Transverse colon (tissue), 4 donors: ENCODE measurements around the gene CNKSR1. TPM values are rescaled to one million over a fixed set of nuclear protein-coding genes. Genes with fewer than 3 reads are reported as not detected.

ENCODE experiments used
- DNase-seq: peaks from one replicate; pipeline ENCODE4 v3.0.0-alpha.2; 2019
- H3K27ac ChIP-seq, 4 donors: fragments of 200-600 bp; sonication (generic); 2 replicates each; pipeline ENCODE4 v1.5.1; 2016 to 2018; ENCODE audit warnings: inconsistent platforms in 4 of 4
- H3K27me3 ChIP-seq: fragments of 200-600 bp; sonication (generic); 2 replicates; pipeline ENCODE4 v1.5.1; 2017; ENCODE audit warnings: inconsistent platforms
- H3K36me3 ChIP-seq, 4 donors: fragments of 200-600 bp; sonication (generic); 2 replicates each; pipeline ENCODE4 v1.5.1; 2017 to 2019; ENCODE audit warnings: inconsistent platforms in 4 of 4
- H3K4me1 ChIP-seq, 4 donors: fragments of 200-600 bp; sonication (generic); 2 replicates each; pipeline ENCODE4 v1.5.1; 2017 to 2020; ENCODE audit warnings: inconsistent platforms in 4 of 4
- H3K4me3 ChIP-seq, 4 donors: fragments of 200-600 bp; sonication (generic); 1 replicate in 1 of 4; 2 replicates in 3 of 4; pipeline versions ENCODE4 v1.5.1 to v1.6.1; 2017 to 2019; ENCODE audit warnings: inconsistent platforms in 4 of 4
- H3K9me3 ChIP-seq, 2 donors: fragments of 200-600 bp; sonication (generic); 2 replicates each; pipeline ENCODE4 v1.5.1; 2017 to 2019; ENCODE audit warnings: inconsistent platforms in 2 of 2
- EP300 ChIP-seq: sonication (generic); formaldehyde crosslinking; IDR thresholded peaks from one replicate; pipeline ENCODE4 v1.6.1; 2017; ENCODE audit warnings: antibody characterized with exemption, low read depth
- POLR2A ChIP-seq: fragments of 450-650 bp; IDR thresholded peaks from one replicate; pipeline ENCODE4 v1.6.1; 2016; ENCODE audit warnings: antibody characterized with exemption, mild to moderate bottlenecking, moderate library complexity
- POLR2AphosphoS5 ChIP-seq, 3 donors: sonication (generic); formaldehyde crosslinking; IDR thresholded peaks; one replicate each; pipeline ENCODE4 v1.6.1; 2016; ENCODE audit warnings: antibody characterized with exemption in 3 of 3
- WGBS, 2 donors: methylation state at CpG; one replicate each; pipeline ENCODE4 v1.1.5; 2018; ENCODE audit warnings: low coverage in 1 of 2; 5-methylcytosine and 5-hydroxymethylcytosine counted together
- in situ Hi-C, 4 donors: fragments of 200-750 bp; cut with MboI; loops; one replicate each; pipeline versions ENCODE4 v1.15.0 to v1.15.1; 2017; ENCODE audit warnings: low sequenced_read_pairs in 3 of 4, low pct_ligation_motif_present in 1 of 4, low pct_unique_long_range_greater_than_20kb in 1 of 4
- intact Hi-C: fragments of 100-400 bp; cut with DNase I; formaldehyde crosslinking; loops from one replicate; pipeline ENCODE4 v1.15.1; 2023; ENCODE audit warnings: low total_unique reads
- total RNA-seq, 4 donors: library from RNA; depleted of rRNA; stranded (reverse); fragments of >200 nt; gene quantifications; one replicate each; pipeline ENCODE4 v1.1.0, GENCODE V29; 2016
- TF ChIP-seq, protein P1 (sequence below), 5 experiments: fragments of 200-600 bp in 3 of 5; fragments of 450-650 bp in 2 of 5; sonication (generic) in 3 of 5; IDR thresholded peaks; 1 replicate in 2 of 5; 2 replicates in 3 of 5; pipeline ENCODE4 v1.5.1; 2016 to 2017; ENCODE audit warnings: antibody characterized with exemption in 5 of 5, inconsistent platforms in 3 of 5, mild to moderate bottlenecking in 2 of 5, moderate library complexity in 1 of 5

The CNKSR1 gene
- total RNA-seq, 4 donors from 2014 or later, result 53.5 to 187 (median 74.4) TPM

DNA sequence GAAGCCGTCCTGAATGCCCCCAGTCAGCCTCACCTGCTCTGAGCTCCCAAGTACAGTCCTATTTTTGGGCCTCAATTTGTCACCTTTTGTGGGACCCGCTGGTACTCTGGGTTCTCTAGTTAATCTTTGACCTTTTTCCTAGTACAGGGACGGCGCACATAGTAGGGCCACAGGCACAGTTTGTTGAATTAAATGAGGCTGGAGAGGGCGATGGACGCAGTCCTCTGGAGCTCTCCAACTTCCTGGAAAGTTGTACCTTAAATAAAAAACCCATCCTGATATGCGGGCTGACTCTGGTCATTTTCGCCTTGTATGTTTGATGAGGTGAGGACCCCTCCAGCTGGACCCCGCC, 13.6 kb upstream of the CNKSR1 start:
- TF ChIP-seq POLR2AphosphoS5 (IDR thresholded peaks at IDR 0.05), result no peak
- TF ChIP-seq POLR2A, result no peak
- no peak for DNase-seq
- in situ Hi-C loops, result loop anchor here in 2 of 4 donors (25.0 kb wide), 1 partner anchor 126 kb away; the partner anchor contains the start of gene SLC30A2 (in 2 of the 2)
- no peaks in the 10 kb centered on the region for H3K36me3 ChIP-seq
- intact Hi-C loops, result loop anchor here (1.0 kb wide), 1 partner anchor 59 kb away; no protein-coding TSS in a partner anchor
- WGBS, 2 donors, result 0 to 40% methylated on average over 1 to 9 of the region's 9 CpGs
- H3K4me1 ChIP-seq, result peaks cover 10 to 24% (median 19%) of the 10 kb centered on the region in 4 donors
- peak overlapping the region in 3 of 4 donors; percentile 29 to 43 (median 38) for H3K4me3 ChIP-seq
- H3K27ac ChIP-seq, result no peak overlapping the region
- no peaks in the 10 kb centered on the region for H3K9me3 ChIP-seq
- peaks cover 29% of the 10 kb centered on the region for H3K27me3 ChIP-seq

DNA sequence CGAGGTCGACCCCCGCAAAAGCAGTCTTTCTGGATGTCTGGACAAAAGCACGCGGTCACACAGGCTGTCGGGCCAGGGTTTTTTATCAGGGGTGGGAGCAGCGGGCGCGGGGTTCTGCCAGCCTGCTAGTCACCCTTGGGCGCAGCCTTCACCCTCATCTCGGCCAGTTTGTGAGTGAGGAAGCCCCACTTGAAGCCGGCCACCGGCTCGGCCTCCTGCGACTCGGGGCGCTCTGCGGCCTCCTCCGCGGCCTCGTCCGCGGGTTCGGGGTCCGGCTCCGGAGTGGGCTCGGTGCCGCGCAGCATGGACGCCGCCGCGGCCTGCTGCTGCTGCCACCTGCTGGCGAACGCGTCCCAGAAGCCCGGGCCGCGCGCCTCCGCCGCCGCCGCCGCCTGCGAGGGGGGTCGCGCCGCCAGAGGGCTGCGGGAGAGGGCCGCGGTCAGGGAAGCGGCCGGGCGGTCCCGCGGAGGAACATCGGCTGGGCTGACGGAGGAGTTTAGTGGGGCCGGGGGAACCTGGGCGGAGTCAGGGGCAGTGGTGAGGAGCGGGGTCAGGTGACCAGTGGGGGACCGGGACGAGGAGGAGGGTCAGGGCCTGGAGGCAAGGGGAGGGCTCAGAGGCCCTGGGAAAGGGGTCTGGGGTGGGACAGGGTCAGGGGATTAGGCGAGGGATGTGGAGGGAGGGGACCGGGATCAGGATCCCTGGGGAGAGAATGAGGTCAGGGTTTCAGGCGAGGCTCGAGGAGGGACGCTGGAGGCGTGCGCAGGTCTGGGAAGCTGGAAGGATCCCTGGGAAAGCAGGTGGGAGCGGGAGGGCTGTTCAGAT, 13.0 kb upstream of the CNKSR1 start:
- in situ Hi-C loops, result loop anchor here in 2 of 4 donors (25.0 kb wide), 1 partner anchor 127 kb away; the partner anchor contains the start of gene SLC30A2 (in 2 of the 2)

DNA sequence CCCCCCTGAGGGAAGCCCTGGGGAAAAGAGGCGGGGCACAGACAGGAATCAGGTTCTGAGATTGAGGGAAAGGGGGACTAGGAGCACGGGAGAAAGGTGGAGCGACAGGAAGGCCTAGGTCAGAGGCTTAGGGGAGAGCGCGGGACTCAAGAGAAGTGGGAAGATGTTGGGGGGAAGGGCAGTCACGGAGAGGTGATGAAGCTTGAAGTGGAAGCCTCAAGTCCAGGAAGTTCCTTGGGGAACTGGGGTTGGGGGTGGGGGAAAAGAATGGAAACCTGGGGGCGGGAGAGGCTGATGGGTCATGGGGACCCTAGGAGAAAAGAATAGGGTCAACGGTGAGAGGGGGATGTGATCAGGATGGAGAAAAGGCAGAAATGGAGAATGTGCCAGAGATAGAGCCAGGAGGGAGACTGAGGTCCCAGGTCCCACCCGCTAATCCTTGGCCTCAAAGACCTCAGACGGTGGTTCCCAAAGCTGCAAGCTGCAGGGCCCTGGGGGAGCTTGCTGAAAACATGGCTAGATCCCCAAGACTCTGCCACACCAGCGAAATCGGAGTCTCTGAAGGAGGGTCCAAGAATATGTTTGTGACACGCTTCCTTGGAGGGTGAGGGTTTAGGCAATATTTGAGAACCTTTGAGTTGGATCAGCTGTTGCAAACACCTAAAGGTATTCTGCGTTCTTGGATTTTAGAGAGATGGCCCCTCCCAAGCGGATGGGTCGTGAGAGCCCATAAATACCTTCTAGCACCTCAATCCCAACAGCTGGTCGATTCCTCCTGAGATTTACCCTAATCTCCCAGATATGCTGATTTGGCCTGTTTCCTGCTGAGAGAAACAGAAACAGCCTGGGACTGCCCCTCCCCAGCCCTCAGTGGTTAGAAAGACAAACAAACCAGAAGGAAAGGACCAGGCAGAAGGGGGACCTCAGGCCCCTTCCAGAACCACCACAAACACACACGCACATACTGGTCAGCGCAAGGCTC, 12.1 kb upstream of the CNKSR1 start:
- WGBS, 2 donors, result 53 to 69% methylated on average over 10 to 19 of the region's 19 CpGs
- H3K4me3 ChIP-seq, result peak overlapping the region in 1 of 4 donors; percentile 43
- DNase-seq, result no peak
- no peaks in the 10 kb centered on the region for H3K9me3 ChIP-seq
- H3K36me3 ChIP-seq, result no peaks in the 10 kb centered on the region
- TF ChIP-seq POLR2A (no peak), POLR2AphosphoS5 (IDR thresholded peaks at IDR 0.05) (no peak), EP300 (no peak)
- TF ChIP-seq, protein P1, sequence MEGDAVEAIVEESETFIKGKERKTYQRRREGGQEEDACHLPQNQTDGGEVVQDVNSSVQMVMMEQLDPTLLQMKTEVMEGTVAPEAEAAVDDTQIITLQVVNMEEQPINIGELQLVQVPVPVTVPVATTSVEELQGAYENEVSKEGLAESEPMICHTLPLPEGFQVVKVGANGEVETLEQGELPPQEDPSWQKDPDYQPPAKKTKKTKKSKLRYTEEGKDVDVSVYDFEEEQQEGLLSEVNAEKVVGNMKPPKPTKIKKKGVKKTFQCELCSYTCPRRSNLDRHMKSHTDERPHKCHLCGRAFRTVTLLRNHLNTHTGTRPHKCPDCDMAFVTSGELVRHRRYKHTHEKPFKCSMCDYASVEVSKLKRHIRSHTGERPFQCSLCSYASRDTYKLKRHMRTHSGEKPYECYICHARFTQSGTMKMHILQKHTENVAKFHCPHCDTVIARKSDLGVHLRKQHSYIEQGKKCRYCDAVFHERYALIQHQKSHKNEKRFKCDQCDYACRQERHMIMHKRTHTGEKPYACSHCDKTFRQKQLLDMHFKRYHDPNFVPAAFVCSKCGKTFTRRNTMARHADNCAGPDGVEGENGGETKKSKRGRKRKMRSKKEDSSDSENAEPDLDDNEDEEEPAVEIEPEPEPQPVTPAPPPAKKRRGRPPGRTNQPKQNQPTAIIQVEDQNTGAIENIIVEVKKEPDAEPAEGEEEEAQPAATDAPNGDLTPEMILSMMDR (IDR thresholded peaks at IDR 0.05), result no peak
- peak overlapping the region in 2 of 4 donors; percentile 32 to 48 for H3K27ac ChIP-seq
- intact Hi-C loops (loop anchor here (1.0 kb wide), 1 partner anchor 61 kb away; no protein-coding TSS in a partner anchor), in situ Hi-C loops (loop anchor here in 2 of 4 donors (25.0 kb wide), 1 partner anchor 128 kb away; the partner anchor contains the start of gene SLC30A2 (in 2 of the 2))
- H3K4me1 ChIP-seq, result peaks cover 10 to 29% (median 23%) of the 10 kb centered on the region in 4 donors
- peaks cover 29% of the 10 kb centered on the region for H3K27me3 ChIP-seq

More for the DNA sequence above, 13.0 kb upstream of the CNKSR1 start:
- Histone ChIP-seq H3K9me3 (no peaks in the 10 kb centered on the region), H3K4me1 (peaks cover 10 to 26% (median 19%) of the 10 kb centered on the region in 4 donors), H3K27me3 (peaks cover 29% of the 10 kb centered on the region), H3K36me3 (no peaks in the 10 kb centered on the region), H3K27ac (peak overlapping the region; percentile 10 to 48 (median 34)), H3K4me3 (peak overlapping the region; percentile 18 to 43 (median 34))
- 14 to 47% methylated on average over 7 to 43 of the region's 72 CpGs for WGBS, 2 donors
- TF ChIP-seq, protein P1 (IDR thresholded peaks at IDR 0.05), result peak in 4 of 5 experiments; percentile 22 to 70 (median 62)
- no peak for TF ChIP-seq POLR2A
- TF ChIP-seq EP300, result no peak
- TF ChIP-seq POLR2AphosphoS5 (IDR thresholded peaks at IDR 0.05), result no peak
- DNase-seq, result peak; percentile 28
- intact Hi-C loops, result loop anchor here (1.0 kb wide), 1 partner anchor 60 kb away; no protein-coding TSS in a partner anchor

DNA sequence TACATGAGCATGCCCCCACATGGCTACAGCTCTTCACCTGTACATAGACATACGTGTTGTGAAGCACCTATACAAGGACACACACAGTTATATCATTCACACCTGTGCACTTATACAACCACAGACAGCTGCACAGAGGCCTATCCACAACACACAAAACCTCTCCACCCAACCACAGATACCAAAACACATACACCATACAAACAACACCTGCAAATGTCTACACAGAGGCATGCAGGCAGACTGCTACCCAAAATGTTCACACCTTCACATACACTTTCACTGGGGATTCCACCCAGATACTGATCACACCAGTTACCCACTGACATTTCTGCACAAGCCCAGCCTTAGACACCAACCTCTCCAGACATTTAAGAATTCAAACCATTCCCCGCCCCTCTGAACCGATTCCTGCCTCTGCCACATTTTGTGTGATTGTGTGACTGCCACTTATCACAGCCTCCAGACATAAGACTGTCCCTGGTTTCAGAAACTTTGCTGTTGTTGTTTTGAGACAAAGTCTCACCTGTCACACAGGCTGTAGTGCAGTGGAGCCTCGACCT, 10.5 kb upstream of the CNKSR1 start:
- no peak for DNase-seq
- 75 to 79% methylated on average over 3 to 4 of the region's 4 CpGs for WGBS, 2 donors
- Histone ChIP-seq H3K4me3 (no peak overlapping the region), H3K27ac (no peak overlapping the region), H3K36me3 (no peaks in the 10 kb centered on the region), H3K4me1 (peaks cover 13 to 31% (median 25%) of the 10 kb centered on the region in 4 donors), H3K9me3 (no peaks in the 10 kb centered on the region), H3K27me3 (peaks cover 16% of the 10 kb centered on the region)
- in situ Hi-C loops (loop anchor here in 2 of 4 donors (25.0 kb wide), 1 partner anchor 129 kb away; the partner anchor contains the start of gene SLC30A2 (in 2 of the 2)), intact Hi-C loops (no loop called here)
- TF ChIP-seq, protein P1 (IDR thresholded peaks at IDR 0.05), result no peak
- TF ChIP-seq EP300 (no peak), POLR2AphosphoS5 (IDR thresholded peaks at IDR 0.05) (no peak), POLR2A (no peak)
